NT2/D1 (cell line): ENCODE data around the gene TATDN3.

Experiments
- SUZ12 ChIP-seq: IDR thresholded peaks from 2 replicates; pipeline ENCODE4 v1.6.1; 2011; ENCODE audit not compliant: insufficient read length, insufficient read depth; ENCODE audit errors: extremely low read depth
- YY1 ChIP-seq: IDR thresholded peaks from 2 replicates; pipeline ENCODE4 v1.6.1; 2011; ENCODE audit not compliant: insufficient read length, insufficient read depth

DNA sequence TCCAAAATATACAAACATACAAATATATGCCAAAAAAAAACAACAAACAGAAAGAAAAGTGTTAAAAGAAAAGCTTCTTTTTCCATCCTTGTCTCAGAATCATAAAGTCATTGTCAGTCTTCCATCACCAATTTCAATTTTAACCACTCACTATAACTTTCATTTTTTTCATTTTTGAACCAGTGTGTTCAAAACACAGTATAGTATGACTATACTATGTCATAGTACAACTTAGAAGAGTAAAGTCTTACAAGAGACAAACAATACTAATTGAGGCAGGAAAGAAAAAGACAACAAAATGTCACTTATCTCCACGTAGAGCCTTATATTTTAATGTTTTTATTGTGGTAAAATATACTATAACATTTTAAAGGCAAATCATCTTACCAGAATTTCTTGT, 7.7 kb upstream of the TATDN3 start:
- TF ChIP-seq YY1 = no peak
- TF ChIP-seq SUZ12 = no peak
